IMR-90 (cell line): ENCODE measurements around the gene TRIO. TPM values are rescaled to one million over a fixed set of nuclear protein-coding genes. Genes with fewer than 3 reads are reported as not detected.

Experiments
- ATAC-seq: fragments of 200-7000 bp; cut with Tn5 transposase; 2 replicates; pipeline ENCODE4 v1.9.1; 2020; ENCODE audit warnings: low read depth, mild to moderate bottlenecking, moderate library complexity
- BruUV-seq: library from RNA; stranded (reverse); fragments of 400-500 nt; replicated peaks from 2 replicates; lab custom pipeline; 2021; lab: Mats Ljungman, UMichigan
- CTCF ChIA-PET: fragments of 300-600 bp; formaldehyde crosslinking; extraction: SDS; loops from one replicate; lab custom pipeline; 2021; ENCODE audit warnings: antibody characterized with exemption; lab: Yijun Ruan, JAX
- POLR2A ChIA-PET: fragments of 300-600 bp; sonication (Branson Sonifier 250); formaldehyde crosslinking; loops from one replicate; lab custom pipeline; 2022; ENCODE audit warnings: antibody characterized with exemption; ENCODE audit not compliant: unreplicated experiment; lab: Charles Lee
- DNase-seq: peaks from one replicate; pipeline ENCODE4 v3.0.0; 2013
- H2AFZ ChIP-seq: replicated peaks from 2 replicates; pipeline ENCODE3; 2013; ENCODE audit warnings: low read length, mild to moderate bottlenecking; ENCODE audit not compliant: poor library complexity
- H2AK5ac ChIP-seq: 2 replicates; pipeline ENCODE4 v1.6.1; 2013; ENCODE audit warnings: low read depth, low read length, inconsistent platforms
- H2AK9ac ChIP-seq: replicated peaks from 2 replicates; pipeline ENCODE3; 2013; ENCODE audit warnings: mild to moderate bottlenecking, low read depth, low read length, moderate library complexity; ENCODE audit not compliant: poor library complexity
- H2BK120ac ChIP-seq: 2 replicates; pipeline ENCODE4 v1.6.1; 2013; ENCODE audit warnings: low read depth, low read length, inconsistent platforms
- H2BK15ac ChIP-seq: 3 replicates; pipeline ENCODE4 v1.6.1; 2013; ENCODE audit warnings: low read depth, low read length, inconsistent platforms
- H2BK20ac ChIP-seq: 2 replicates; pipeline ENCODE4 v1.6.1; 2013; ENCODE audit warnings: low read depth, mild to moderate bottlenecking, inconsistent platforms, low read length, moderate library complexity
- H2BK5ac ChIP-seq: 2 replicates; pipeline ENCODE4 v1.6.1; 2013; ENCODE audit warnings: mild to moderate bottlenecking, low read depth, low read length, inconsistent platforms; ENCODE audit not compliant: poor library complexity, severe bottlenecking
- H3K14ac ChIP-seq: replicated peaks from 2 replicates; pipeline ENCODE4 v1.6.1; 2013; ENCODE audit warnings: low read depth, low read length, inconsistent platforms
- H3K18ac ChIP-seq: 2 replicates; pipeline ENCODE4 v1.6.1; 2013; ENCODE audit warnings: low read depth, low read length, control low read depth
- H3K23ac ChIP-seq: 2 replicates; pipeline ENCODE4 v1.6.1; 2013; ENCODE audit warnings: low read depth, low read length, inconsistent platforms
- H3K27ac ChIP-seq: 2 replicates; pipeline ENCODE4 v1.5.1; 2013; ENCODE audit warnings: mild to moderate bottlenecking, control low read depth, low read length; ENCODE audit not compliant: insufficient read depth
- H3K27me3 ChIP-seq: 2 replicates; pipeline ENCODE4 v1.6.1; 2013; ENCODE audit warnings: low read length; ENCODE audit not compliant: control insufficient read depth, insufficient read depth
- H3K36me3 ChIP-seq: 2 replicates; pipeline ENCODE4 v1.6.1; 2013; ENCODE audit warnings: low read length, mixed read lengths; ENCODE audit not compliant: control insufficient read depth, insufficient read depth
- H3K4ac ChIP-seq: 2 replicates; pipeline ENCODE4 v1.6.1; 2013; ENCODE audit warnings: low read depth, low read length, inconsistent platforms
- H3K4me1 ChIP-seq: 2 replicates; pipeline ENCODE4 v1.6.1; 2013; ENCODE audit warnings: low read length, mixed read lengths; ENCODE audit not compliant: control insufficient read depth, insufficient read depth
- H3K4me2 ChIP-seq: 2 replicates; pipeline ENCODE4 v1.6.1; 2013; ENCODE audit warnings: low read depth, mild to moderate bottlenecking, control low read depth, low read length, moderate library complexity
- H3K4me3 ChIP-seq: 2 replicates; pipeline ENCODE4 v1.5.1; 2013; ENCODE audit warnings: low read depth, mild to moderate bottlenecking, control low read depth, low read length, moderate library complexity; ENCODE audit not compliant: insufficient read depth
- H3K56ac ChIP-seq: 2 replicates; pipeline ENCODE4 v1.6.1; 2013; ENCODE audit warnings: low read length, inconsistent platforms; ENCODE audit not compliant: insufficient read depth; ENCODE audit errors: extremely low read depth
- H3K79me1 ChIP-seq, 2 experiments: 2 replicates each; pipeline ENCODE4 v1.6.1; 2013; ENCODE audit warnings: low read length in 2 of 2, inconsistent platforms in 1 of 2, low read depth in 1 of 2
- H3K9ac ChIP-seq: 2 replicates; pipeline ENCODE4 v1.6.1; 2013; ENCODE audit warnings: low read depth, low read length, control low read depth
- H3K9me1 ChIP-seq: 2 replicates; pipeline ENCODE4 v1.6.1; 2013; ENCODE audit warnings: low read length, inconsistent platforms; ENCODE audit not compliant: insufficient read depth
- H3K9me3 ChIP-seq: 2 replicates; pipeline ENCODE4 v1.6.1; 2013; ENCODE audit warnings: low read length; ENCODE audit not compliant: control insufficient read depth, insufficient read depth
- H4K20me1 ChIP-seq: 2 replicates; pipeline ENCODE4 v1.6.1; 2013; ENCODE audit warnings: low read length, inconsistent platforms; ENCODE audit not compliant: insufficient read depth
- H4K5ac ChIP-seq: 2 replicates; pipeline ENCODE4 v1.6.1; 2013; ENCODE audit warnings: mild to moderate bottlenecking, low read depth, low read length, control low read depth
- H4K8ac ChIP-seq, 2 experiments: 2 replicates each; pipeline ENCODE4 v1.6.1; 2013; ENCODE audit warnings: low read depth in 2 of 2, low read length in 2 of 2, control low read depth in 1 of 2, inconsistent platforms in 1 of 2
- H4K91ac ChIP-seq: 2 replicates; pipeline ENCODE4 v1.6.1; 2013; ENCODE audit warnings: low read depth, low read length, inconsistent platforms; ENCODE audit not compliant: insufficient read depth
- CHD1 ChIP-seq: IDR thresholded peaks from 2 replicates; pipeline ENCODE4 v1.6.1; 2012; ENCODE audit warnings: low read depth, low read length, improper control_type of control experiment
- ELK1 ChIP-seq: fragments of 150-350 bp; IDR thresholded peaks from 2 replicates; pipeline ENCODE4 v1.6.1; 2016; ENCODE audit warnings: low read depth, mild to moderate bottlenecking, low read length, moderate library complexity, borderline replicate concordance
- FOS ChIP-seq: fragments of 150-350 bp; IDR thresholded peaks from 2 replicates; pipeline ENCODE4 v1.6.1; 2016; ENCODE audit warnings: low read depth, low read length
- MAZ ChIP-seq: IDR thresholded peaks from 2 replicates; pipeline ENCODE4 v1.6.1; 2012; ENCODE audit warnings: low read depth, mild to moderate bottlenecking, low read length, improper control_type of control experiment, moderate library complexity, borderline replicate concordance
- MXI1 ChIP-seq: IDR thresholded peaks from 2 replicates; pipeline ENCODE4 v1.6.1; 2012; ENCODE audit warnings: low read depth, mild to moderate bottlenecking, low read length, moderate library complexity, borderline replicate concordance
- RCOR1 ChIP-seq: IDR thresholded peaks from 2 replicates; pipeline ENCODE4 v1.6.1; 2012; ENCODE audit warnings: mild to moderate bottlenecking, low read length, improper control_type of control experiment; ENCODE audit not compliant: insufficient replicate concordance
- RFX5 ChIP-seq: IDR thresholded peaks from 2 replicates; pipeline ENCODE4 v1.8.0; 2012; ENCODE audit warnings: low read depth, mild to moderate bottlenecking, low read length, moderate library complexity
- SMC3 ChIP-seq: fragments of 150-350 bp; IDR thresholded peaks from 2 replicates; pipeline ENCODE4 v1.6.1; 2016; ENCODE audit warnings: low read depth, mild to moderate bottlenecking, antibody characterized with exemption, low read length, moderate library complexity
- WGBS, 2 experiments: methylation state at CpG; one replicate each; pipeline versions ENCODE4 v1.1.5 to v1.1.7; 2013; ENCODE audit warnings: missing lambda C conversion rate in 2 of 2; ENCODE audit not compliant: insufficient read length in 1 of 2; ENCODE audit errors: extremely low coverage in 2 of 2; 5-methylcytosine and 5-hydroxymethylcytosine counted together
- dilution Hi-C: fragments of 300-500 bp; cut with HindIII; formaldehyde crosslinking; loops from one replicate; pipeline ENCODE4 v1.14.3; 2018; ENCODE audit warnings: low sequenced_read_pairs; ENCODE audit not compliant: unreplicated experiment
- in situ Hi-C: fragments of 300-500 bp; cut with MboI; formaldehyde crosslinking; loops from 3 replicates; pipeline ENCODE4 v1.14.3; 2019; ENCODE audit warnings: low sequenced_read_pairs, inconsistent platforms, mixed read lengths
- intact Hi-C: fragments of 100-400 bp; cut with micrococcal nuclease; formaldehyde crosslinking; loops from 2 replicates; pipeline ENCODE4 v1.10.0; 2022
- polyA plus RNA-seq, 3 experiments: library from polyadenylated mRNA; depleted of rRNA; stranded (reverse); fragments of >200 nt; gene quantifications; 2 replicates each; pipeline ENCODE4 v1.2.3, GENCODE V29; 2012; ENCODE audit warnings: low replicate concordance in 1 of 3
- total RNA-seq: library from RNA; depleted of rRNA; stranded (reverse); fragments of >200 nt; gene quantifications from 2 replicates; pipeline ENCODE4 v1.2.3, GENCODE V29; 2012

The TRIO gene
- total and polyA plus RNA-seq, 2 of the 4 experiments (the other 2 are of a cell fraction) = 206 to 522 TPM

- no peak for TF ChIP-seq ELK1
Observed at GRCh38 chr5:14168793-14169262, 25.7 kb downstream of the TRIO start (continued).

GRCh38 chr5:14171046-14171445 is 27.9 kb downstream of the TRIO start:
- Histone ChIP-seq H2AK9ac (no peak overlapping the region), H3K56ac (no peak overlapping the region; the same call in 1 of the 2 replicates), H3K4me1 (peaks cover 44% of the 10 kb centered on the region), H4K8ac (peak overlapping the region; percentile 73 to 79; a peak in 2 of 4 replicates), H3K79me1 (peaks cover 0 to 13% of the 10 kb centered on the region in 2 experiments; a peak in 1 of 4 replicates), H3K14ac (no peak overlapping the region), H3K9ac (no peak overlapping the region; the same call in 1 of the 2 replicates), H4K5ac (no peak overlapping the region), H3K4me2 (peak overlapping the region; percentile 70; the same call in 1 of the 2 replicates), H3K9me3 (no peaks in the 10 kb centered on the region), H2AK5ac (no peak overlapping the region), H4K91ac (no peak overlapping the region), H3K4ac (no peak overlapping the region), H3K4me3 (no peak overlapping the region), H3K18ac (peak overlapping the region; percentile 100; the same call in 1 of the 2 replicates), H4K20me1 (peaks cover 78% of the 10 kb centered on the region), H2BK120ac (no peak overlapping the region), H3K27me3 (no peaks in the 10 kb centered on the region), H3K27ac (peak overlapping the region; percentile 66; the same call in 1 of the 2 replicates), H2BK20ac (no peak overlapping the region), H2BK5ac (peak overlapping the region; percentile 90), H3K9me1 (peaks cover 30% of the 10 kb centered on the region), H3K36me3 (peaks cover 9% of the 10 kb centered on the region), H3K23ac (no peak overlapping the region), H2BK15ac (no peak overlapping the region), H2AFZ (no peak overlapping the region)
- WGBS, 2 experiments = no CpG with 5 or more reads among the region's 4 CpGs
- dilution Hi-C loops = no loop called here
- intact Hi-C loops = no loop called here
- ChIA-PET POLR2A (interaction anchor here (0.6 to 0.8 kb wide), 2 partner anchors 21 to 177 kb away, joined by 3 to 6 read pairs; no protein-coding TSS in a partner anchor), CTCF (no interaction called here)
- in situ Hi-C loops = no loop called here
- peak; percentile 55 for ATAC-seq
- TF ChIP-seq RFX5 (no peak), MXI1 (no peak), SMC3 (no peak), CHD1 (no peak), RCOR1 (no peak), MAZ (no peak), FOS (no peak)
- BruUV-seq = no TSS peak
- DNase-seq = peak; percentile 74
